ENCODE measurements around the gene SOX18. TPM values are rescaled to one million over a fixed set of nuclear protein-coding genes. Genes with fewer than 3 reads are reported as not detected.

The SOX18 gene
- total RNA-seq, 4 donors from 2014 or later = 5.6 to 19.0 (median 12.8) TPM

- Histone ChIP-seq H3K9me3 (no peaks in the 10 kb centered on the region), H3K27ac (replicated peaks in 1 of 4) (no peak overlapping the region), H3K27me3 (no peaks in the 10 kb centered on the region), H3K4me3 (no peak overlapping the region), H3K4me1 (peaks cover 21 to 37% (median 32%) of the 10 kb centered on the region in 4 donors), H3K36me3 (peaks cover 0 to 23% (median 13%) of the 10 kb centered on the region in 4 donors)
- intact Hi-C loops (cut with DNase I) = no loop called here
- no peak for DNase-seq (ENCODE audit: extremely low spot score)
- TF ChIP-seq POLR2AphosphoS5 (IDR thresholded peaks at IDR 0.05) (no peak), EP300 (IDR thresholded peaks at IDR 0.05) (no peak), POLR2A (IDR thresholded peaks at IDR 0.05; ENCODE audit: low read depth) (no peak), CTCF (IDR thresholded peaks at IDR 0.05) (no peak)
- WGBS = 81% methylated on average over 4 of the region's 6 CpGs
Observed at GRCh38 chr20:64067005-64067632, 17.7 kb upstream of the SOX18 start.

- Histone ChIP-seq H3K9me3 (no peaks in the 10 kb centered on the region), H3K4me3 (no peak overlapping the region), H3K36me3 (peaks cover 0 to 15% (median 6%) of the 10 kb centered on the region in 4 donors), H3K4me1 (peaks cover 22 to 40% (median 34%) of the 10 kb centered on the region in 4 donors), H3K27ac (replicated peaks in 1 of 4) (no peak overlapping the region), H3K27me3 (no peaks in the 10 kb centered on the region)
- WGBS = 43% methylated on average over 3 of the region's 5 CpGs
- TF ChIP-seq CTCF (IDR thresholded peaks at IDR 0.05) (no peak), EP300 (IDR thresholded peaks at IDR 0.05) (no peak), POLR2AphosphoS5 (IDR thresholded peaks at IDR 0.05) (no peak), POLR2A (IDR thresholded peaks at IDR 0.05; ENCODE audit: low read depth) (no peak)
- intact Hi-C loops (cut with DNase I) = no loop called here
- no peak for DNase-seq (ENCODE audit: extremely low spot score)
Observed at GRCh38 chr20:64065974-64066343, 16.5 kb upstream of the SOX18 start.

GRCh38 chr20:64065062-64065973, 15.9 kb upstream of the SOX18 start:
- 66% methylated on average over 27 of the region's 27 CpGs for WGBS
- no peak for TF ChIP-seq CTCF (IDR thresholded peaks at IDR 0.05)
- no peak for TF ChIP-seq POLR2AphosphoS5 (IDR thresholded peaks at IDR 0.05)
- no peak for TF ChIP-seq POLR2A (IDR thresholded peaks at IDR 0.05; ENCODE audit: low read depth)
- TF ChIP-seq EP300 (IDR thresholded peaks at IDR 0.05) = no peak
- Histone ChIP-seq H3K27me3 (no peaks in the 10 kb centered on the region), H3K9me3 (no peaks in the 10 kb centered on the region), H3K36me3 (peaks cover 0 to 9% (median 3%) of the 10 kb centered on the region in 4 donors), H3K4me3 (no peak overlapping the region), H3K27ac (replicated peaks in 1 of 4) (no peak overlapping the region), H3K4me1 (peaks cover 22 to 40% (median 34%) of the 10 kb centered on the region in 4 donors)
- intact Hi-C loops (cut with DNase I) = no loop called here
- DNase-seq (ENCODE audit: extremely low spot score) = no peak

GRCh38 chr20:64064145-64064698, 14.8 kb upstream of the SOX18 start:
- TF ChIP-seq EP300 (IDR thresholded peaks at IDR 0.05) (no peak), POLR2AphosphoS5 (IDR thresholded peaks at IDR 0.05) (no peak), CTCF (IDR thresholded peaks at IDR 0.05) (no peak), POLR2A (IDR thresholded peaks at IDR 0.05; ENCODE audit: low read depth) (no peak)
- no peaks in the 10 kb centered on the region for H3K27me3 ChIP-seq
- H3K4me1 ChIP-seq = peaks cover 22 to 38% (median 33%) of the 10 kb centered on the region in 4 donors
- 27% methylated on average over 7 of the region's 12 CpGs for WGBS
- DNase-seq (ENCODE audit: extremely low spot score) = no peak
- intact Hi-C loops (cut with DNase I) = no loop called here
- H3K36me3 ChIP-seq = peaks cover 0 to 4% (median 1%) of the 10 kb centered on the region in 4 donors
- H3K9me3 ChIP-seq = no peaks in the 10 kb centered on the region
- H3K4me3 ChIP-seq = peak overlapping the region; percentile 78 to 93 (median 82)
- H3K27ac ChIP-seq (replicated peaks in 1 of 4) = peak overlapping the region; percentile 84 to 87 (median 86)
